GM18519 (cell line): Measurements from ENCODE around the gene NEUROD4.

Source experiments
- ATAC-seq: cut with Tn5 transposase; IDR thresholded peaks from one replicate; pipeline ENCODE4 v1.9.1; 2021; ENCODE audit warnings: mild to moderate bottlenecking, moderate library complexity; ENCODE audit not compliant: unreplicated experiment, low FRiP score

Gene NEUROD4

DNA sequence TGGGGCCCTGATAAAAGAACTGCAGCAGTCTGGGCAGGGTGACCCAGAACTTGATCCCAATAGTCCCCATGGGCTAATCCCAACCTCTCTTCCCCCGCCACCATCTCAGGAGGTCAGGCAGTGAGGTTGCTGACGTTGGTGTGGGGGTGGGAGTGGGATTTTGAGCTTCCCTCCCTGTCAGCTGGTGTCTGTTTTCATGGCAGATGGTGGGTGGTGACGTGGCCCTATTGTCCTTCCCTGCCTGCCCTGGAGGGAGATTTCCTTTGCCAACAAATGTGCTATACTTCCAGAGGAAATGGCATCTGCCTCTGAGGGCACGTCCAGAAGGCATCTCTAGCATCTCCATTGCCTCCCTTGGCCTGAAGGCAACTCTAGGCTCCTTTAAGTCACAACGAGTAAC lies 37.7 kb downstream of the NEUROD4 start:
- no peak for ATAC-seq

GRCh38 chr12:55058082-55058481 lies 38.3 kb downstream of the NEUROD4 start:
- ATAC-seq = no peak

DNA sequence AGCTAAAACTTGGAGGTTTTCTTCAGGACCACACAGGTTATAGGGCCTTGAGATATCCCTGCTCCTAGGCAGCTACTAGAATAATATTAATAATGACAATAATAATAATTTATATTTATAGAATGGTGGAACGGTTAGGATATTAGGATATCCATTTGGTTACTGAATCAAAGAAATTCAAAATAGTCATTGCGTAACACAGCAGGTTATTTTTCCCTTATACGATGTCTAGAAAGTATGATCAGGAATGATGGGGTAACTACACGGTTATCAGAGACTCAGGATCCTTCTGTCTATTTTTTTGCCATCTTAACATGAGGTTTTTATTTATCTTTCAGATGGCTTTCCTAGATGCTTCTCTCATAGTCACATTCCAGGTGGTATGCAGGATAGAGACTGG lies 39.0 kb downstream of the NEUROD4 start:
- ATAC-seq = no peak

GRCh38 chr12:55060470-55060869 lies 40.7 kb downstream of the NEUROD4 start:
- ATAC-seq = peak; percentile 98

GRCh38 chr12:55061024-55061423 lies 41.2 kb downstream of the NEUROD4 start:
- ATAC-seq = no peak

DNA sequence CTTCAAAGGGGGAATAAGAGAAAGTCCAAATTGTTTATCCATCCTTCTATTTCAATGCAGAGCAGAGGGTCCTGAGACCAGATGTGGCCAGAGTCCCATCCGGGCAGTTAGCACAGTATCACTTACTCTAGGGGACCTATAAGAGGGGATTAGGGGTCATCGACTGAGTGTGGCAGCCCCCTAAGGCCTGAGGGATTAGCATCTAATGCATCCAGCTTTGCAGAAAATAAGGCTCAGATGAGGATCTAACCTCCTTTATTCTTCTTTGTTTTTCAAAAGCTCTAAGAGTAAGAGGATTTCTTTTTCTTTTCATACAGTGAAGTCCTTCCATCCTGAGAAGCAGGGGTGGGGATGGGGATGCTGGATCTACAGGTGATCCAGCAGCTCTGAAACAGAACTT lies 43.5 kb downstream of the NEUROD4 start:
- no peak for ATAC-seq

- no peak for ATAC-seq
Measured at GRCh38 chr12:55065535-55065934, 45.8 kb downstream of the NEUROD4 start.

GRCh38 chr12:55067701-55068100 lies 47.9 kb downstream of the NEUROD4 start:
- no peak for ATAC-seq

DNA sequence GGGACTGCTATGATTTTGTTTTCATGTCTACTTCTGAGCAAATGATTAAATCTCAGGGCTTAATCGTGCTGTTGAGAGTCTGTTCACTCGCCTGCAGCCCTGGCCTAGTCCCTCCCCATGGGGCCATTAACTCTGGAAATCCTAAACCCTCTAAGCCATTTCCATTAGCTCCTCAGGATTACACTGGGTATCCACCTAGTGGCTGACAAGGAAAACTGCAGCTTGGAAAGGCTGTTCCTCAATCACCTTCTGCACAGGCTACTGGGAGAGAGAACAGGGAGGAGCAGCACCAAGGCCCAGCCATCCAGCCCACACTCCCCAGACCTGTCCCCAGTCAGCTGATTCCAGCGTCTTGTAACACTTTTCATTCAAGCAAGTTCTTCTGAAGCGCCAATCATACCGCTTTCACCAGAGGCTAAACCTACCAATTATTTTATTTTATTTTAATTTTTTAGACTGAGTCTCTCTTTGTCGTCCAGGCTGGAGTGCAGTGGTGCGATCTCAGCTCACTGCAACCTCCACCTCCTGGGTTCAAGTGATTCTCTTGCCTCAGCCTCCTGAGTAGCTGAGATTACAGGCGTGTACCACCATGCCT lies 48.7 kb downstream of the NEUROD4 start:
- ATAC-seq = no peak

GRCh38 chr12:55072083-55072482 lies 52.3 kb downstream of the NEUROD4 start:
- ATAC-seq = peak; percentile 40

GRCh38 chr12:55073043-55074022 lies 53.6 kb downstream of the NEUROD4 start:
- ATAC-seq = peak; percentile 44

GRCh38 chr12:55074806-55075205 lies 55.0 kb downstream of the NEUROD4 start:
- ATAC-seq = no peak
